Mucosa of rectum (tissue), 2 donors: ENCODE data around the gene FGFR4.

Experiments
- H3K27ac ChIP-seq, 2 donors: one replicate each; pipeline ENCODE4 v1.7.0; 2013; ENCODE audit warnings: inconsistent platforms in 2 of 2, low read depth in 2 of 2, low read length in 2 of 2
- H3K27me3 ChIP-seq, 2 donors: one replicate each; pipeline ENCODE4 v1.7.0; 2013; ENCODE audit warnings: low read length in 2 of 2; ENCODE audit not compliant: control insufficient read depth in 2 of 2, insufficient read depth in 2 of 2
- H3K36me3 ChIP-seq, 2 donors: one replicate each; pipeline ENCODE4 v1.7.0; 2013; ENCODE audit warnings: low read length in 2 of 2; ENCODE audit not compliant: control insufficient read depth in 2 of 2, insufficient read depth in 2 of 2
- H3K4me1 ChIP-seq, 2 donors: one replicate each; pipeline ENCODE4 v1.7.0; 2013; ENCODE audit warnings: low read length in 2 of 2, mild to moderate bottlenecking in 1 of 2; ENCODE audit not compliant: control insufficient read depth in 2 of 2, insufficient read depth in 2 of 2
- H3K4me3 ChIP-seq, 2 donors: one replicate each; pipeline ENCODE4 v1.7.0; 2013; ENCODE audit warnings: low read length in 2 of 2
- H3K9ac ChIP-seq, 2 donors: one replicate each; pipeline ENCODE4 v1.7.0; 2013; ENCODE audit warnings: low read length in 2 of 2, low read depth in 1 of 2, mild to moderate bottlenecking in 1 of 2
- H3K9me3 ChIP-seq, 2 donors: one replicate each; pipeline ENCODE4 v1.7.0; 2013; ENCODE audit warnings: low read length in 2 of 2; ENCODE audit not compliant: control insufficient read depth in 2 of 2
- donor health status: healthy.
- donor health status: Normal muscosa, but diverticular disease.

Gene FGFR4

GRCh38 chr5:177064500-177065277 lies 22.0 kb upstream of the FGFR4 start:
- Histone ChIP-seq H3K36me3 (peaks cover 3 to 24% of the 10 kb centered on the region in 2 donors), H3K27me3 (no peaks in the 10 kb centered on the region), H3K9ac (no peak overlapping the region), H3K4me1 (peaks cover 4 to 11% of the 10 kb centered on the region in 2 donors), H3K27ac (no peak overlapping the region), H3K9me3 (no peaks in the 10 kb centered on the region), H3K4me3 (no peak overlapping the region)

- Histone ChIP-seq H3K9me3 (no peaks in the 10 kb centered on the region), H3K9ac (no peak overlapping the region), H3K36me3 (peaks cover 3 to 22% of the 10 kb centered on the region in 2 donors), H3K27me3 (no peaks in the 10 kb centered on the region), H3K4me1 (peaks cover 4 to 11% of the 10 kb centered on the region in 2 donors), H3K27ac (peak overlapping the region in 1 of 2 donors; percentile 44), H3K4me3 (no peak overlapping the region)
Observed at GRCh38 chr5:177065491-177065890, 21.2 kb upstream of the FGFR4 start.

- H3K27ac ChIP-seq, result no peak overlapping the region
- H3K27me3 ChIP-seq, result no peaks in the 10 kb centered on the region
- no peaks in the 10 kb centered on the region for H3K9me3 ChIP-seq
- H3K36me3 ChIP-seq, result peaks cover 3 to 22% of the 10 kb centered on the region in 2 donors
- H3K4me1 ChIP-seq, result peaks cover 4 to 11% of the 10 kb centered on the region in 2 donors
- no peak overlapping the region for H3K9ac ChIP-seq
- H3K4me3 ChIP-seq, result no peak overlapping the region
Observed at GRCh38 chr5:177066224-177066623, 20.5 kb upstream of the FGFR4 start.

- Histone ChIP-seq H3K4me1 (peaks cover 4 to 13% of the 10 kb centered on the region in 2 donors), H3K27ac (no peak overlapping the region), H3K4me3 (no peak overlapping the region), H3K9me3 (no peaks in the 10 kb centered on the region), H3K27me3 (no peaks in the 10 kb centered on the region), H3K9ac (no peak overlapping the region), H3K36me3 (peaks cover 0 to 15% of the 10 kb centered on the region in 2 donors)
Observed at GRCh38 chr5:177067503-177067902, 19.2 kb upstream of the FGFR4 start.

GRCh38 chr5:177070536-177071191 lies 16.1 kb upstream of the FGFR4 start:
- Histone ChIP-seq H3K9me3 (no peaks in the 10 kb centered on the region), H3K36me3 (peaks cover 0 to 2% of the 10 kb centered on the region in 2 donors), H3K9ac (no peak overlapping the region), H3K27ac (no peak overlapping the region), H3K4me3 (no peak overlapping the region), H3K27me3 (no peaks in the 10 kb centered on the region), H3K4me1 (peaks cover 0 to 8% of the 10 kb centered on the region in 2 donors)

GRCh38 chr5:177071666-177072385 lies 14.9 kb upstream of the FGFR4 start:
- no peak overlapping the region for H3K4me3 ChIP-seq
- H3K9me3 ChIP-seq, result no peaks in the 10 kb centered on the region
- no peak overlapping the region for H3K9ac ChIP-seq
- no peak overlapping the region for H3K27ac ChIP-seq
- H3K36me3 ChIP-seq, result peaks cover 0 to 2% of the 10 kb centered on the region in 2 donors
- H3K27me3 ChIP-seq, result no peaks in the 10 kb centered on the region
- peaks cover 0 to 2% of the 10 kb centered on the region in 2 donors for H3K4me1 ChIP-seq

- Histone ChIP-seq H3K9me3 (no peaks in the 10 kb centered on the region), H3K9ac (no peak overlapping the region), H3K36me3 (no peaks in the 10 kb centered on the region), H3K27ac (no peak overlapping the region), H3K27me3 (no peaks in the 10 kb centered on the region), H3K4me1 (no peaks in the 10 kb centered on the region), H3K4me3 (no peak overlapping the region)
Observed at GRCh38 chr5:177077335-177077734, 9.4 kb upstream of the FGFR4 start.

- H3K27ac ChIP-seq, result no peak overlapping the region
- no peaks in the 10 kb centered on the region for H3K36me3 ChIP-seq
- no peak overlapping the region for H3K4me3 ChIP-seq
- no peak overlapping the region for H3K9ac ChIP-seq
- H3K9me3 ChIP-seq, result no peaks in the 10 kb centered on the region
- H3K27me3 ChIP-seq, result peaks cover 0 to 3% of the 10 kb centered on the region in 2 donors
- no peaks in the 10 kb centered on the region for H3K4me1 ChIP-seq
Observed at GRCh38 chr5:177079606-177080005, 7.1 kb upstream of the FGFR4 start.

- Histone ChIP-seq H3K36me3 (no peaks in the 10 kb centered on the region), H3K27me3 (peaks cover 0 to 3% of the 10 kb centered on the region in 2 donors), H3K4me3 (no peak overlapping the region), H3K4me1 (no peaks in the 10 kb centered on the region), H3K9ac (no peak overlapping the region), H3K27ac (no peak overlapping the region), H3K9me3 (no peaks in the 10 kb centered on the region)
Observed at GRCh38 chr5:177080265-177080664, 6.5 kb upstream of the FGFR4 start.

GRCh38 chr5:177081859-177082258 lies 4.9 kb upstream of the FGFR4 start:
- Histone ChIP-seq H3K27me3 (peaks cover 0 to 3% of the 10 kb centered on the region in 2 donors), H3K27ac (no peak overlapping the region), H3K4me3 (no peak overlapping the region), H3K4me1 (peaks cover 6 to 7% of the 10 kb centered on the region in 2 donors), H3K9me3 (no peaks in the 10 kb centered on the region), H3K36me3 (no peaks in the 10 kb centered on the region), H3K9ac (no peak overlapping the region)
